ENCODE measurements around the gene BCDIN3D. TPM values are rescaled to one million over a fixed set of nuclear protein-coding genes. Genes with fewer than 3 reads are reported as not detected.
A peak's percentile ranks its signal among the peaks of the same experiment; 100 is the strongest.

Gene BCDIN3D
- total RNA-seq, 2 donors from 2014 or later, result 1.8 to 2.0 TPM

DNA sequence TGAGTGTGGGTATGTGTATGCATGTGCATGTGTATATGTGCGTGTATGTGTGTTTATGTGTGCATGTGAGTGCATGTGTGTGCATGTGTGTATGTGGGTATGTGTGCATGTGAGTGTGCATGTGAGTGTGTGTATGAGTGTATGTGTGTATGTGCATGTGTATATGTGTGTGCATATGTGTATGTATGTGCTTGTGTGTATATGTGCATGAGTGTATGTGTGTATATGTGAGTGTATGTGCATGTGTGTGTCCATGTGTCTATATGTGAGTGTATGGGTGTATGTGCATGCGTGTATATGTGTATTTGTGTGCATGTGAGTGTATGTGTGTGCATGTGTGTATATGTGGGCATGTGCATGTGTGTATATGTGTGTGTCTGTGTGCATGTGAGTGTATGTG, 35.1 kb upstream of the BCDIN3D start:
- peaks cover 0 to 8% of the 10 kb centered on the region in 2 donors for H3K4me1 ChIP-seq
- no peaks in the 10 kb centered on the region for H3K9me3 ChIP-seq
- no peaks in the 10 kb centered on the region for H3K36me3 ChIP-seq
- TF ChIP-seq, protein P1, sequence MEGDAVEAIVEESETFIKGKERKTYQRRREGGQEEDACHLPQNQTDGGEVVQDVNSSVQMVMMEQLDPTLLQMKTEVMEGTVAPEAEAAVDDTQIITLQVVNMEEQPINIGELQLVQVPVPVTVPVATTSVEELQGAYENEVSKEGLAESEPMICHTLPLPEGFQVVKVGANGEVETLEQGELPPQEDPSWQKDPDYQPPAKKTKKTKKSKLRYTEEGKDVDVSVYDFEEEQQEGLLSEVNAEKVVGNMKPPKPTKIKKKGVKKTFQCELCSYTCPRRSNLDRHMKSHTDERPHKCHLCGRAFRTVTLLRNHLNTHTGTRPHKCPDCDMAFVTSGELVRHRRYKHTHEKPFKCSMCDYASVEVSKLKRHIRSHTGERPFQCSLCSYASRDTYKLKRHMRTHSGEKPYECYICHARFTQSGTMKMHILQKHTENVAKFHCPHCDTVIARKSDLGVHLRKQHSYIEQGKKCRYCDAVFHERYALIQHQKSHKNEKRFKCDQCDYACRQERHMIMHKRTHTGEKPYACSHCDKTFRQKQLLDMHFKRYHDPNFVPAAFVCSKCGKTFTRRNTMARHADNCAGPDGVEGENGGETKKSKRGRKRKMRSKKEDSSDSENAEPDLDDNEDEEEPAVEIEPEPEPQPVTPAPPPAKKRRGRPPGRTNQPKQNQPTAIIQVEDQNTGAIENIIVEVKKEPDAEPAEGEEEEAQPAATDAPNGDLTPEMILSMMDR (IDR thresholded peaks at IDR 0.05), result no peak
- no peak for DNase-seq (ENCODE audit: low spot score)
- H3K27ac ChIP-seq, result no peak overlapping the region
- H3K4me3 ChIP-seq, result no peak overlapping the region
- no peaks in the 10 kb centered on the region for H3K27me3 ChIP-seq

GRCh38 chr12:49877066-49877465, 34.2 kb upstream of the BCDIN3D start:
- no peak for DNase-seq (ENCODE audit: low spot score)
- Histone ChIP-seq H3K4me3 (no peak overlapping the region), H3K27ac (no peak overlapping the region), H3K36me3 (no peaks in the 10 kb centered on the region), H3K9me3 (no peaks in the 10 kb centered on the region), H3K27me3 (no peaks in the 10 kb centered on the region), H3K4me1 (peaks cover 0 to 18% of the 10 kb centered on the region in 2 donors)
- TF ChIP-seq, protein P1 (IDR thresholded peaks at IDR 0.05), result no peak

GRCh38 chr12:49876070-49876469, 33.2 kb upstream of the BCDIN3D start:
- TF ChIP-seq, protein P1 (IDR thresholded peaks at IDR 0.05), result no peak
- no peaks in the 10 kb centered on the region for H3K27me3 ChIP-seq

GRCh38 chr12:49875115-49875720, 32.3 kb upstream of the BCDIN3D start:
- no peaks in the 10 kb centered on the region for H3K27me3 ChIP-seq
- H3K9me3 ChIP-seq, result no peaks in the 10 kb centered on the region
- no peak overlapping the region for H3K4me3 ChIP-seq
- no peak overlapping the region for H3K27ac ChIP-seq
- TF ChIP-seq, protein P1 (IDR thresholded peaks at IDR 0.05), result no peak
- H3K4me1 ChIP-seq, result peaks cover 0 to 22% of the 10 kb centered on the region in 2 donors
- no peak for DNase-seq (ENCODE audit: low spot score)
- H3K36me3 ChIP-seq, result no peaks in the 10 kb centered on the region

More at GRCh38 chr12:49876070-49876469, 33.2 kb upstream of the BCDIN3D start:
- H3K4me1 ChIP-seq, result peaks cover 0 to 18% of the 10 kb centered on the region in 2 donors
- no peak for DNase-seq (ENCODE audit: low spot score)
- H3K9me3 ChIP-seq, result no peaks in the 10 kb centered on the region
- H3K4me3 ChIP-seq, result no peak overlapping the region
- no peak overlapping the region for H3K27ac ChIP-seq
- H3K36me3 ChIP-seq, result no peaks in the 10 kb centered on the region

- TF ChIP-seq, protein P1 (IDR thresholded peaks at IDR 0.05), result no peak
- no peaks in the 10 kb centered on the region for H3K9me3 ChIP-seq
- peak; percentile 38 for DNase-seq (ENCODE audit: low spot score)
- no peak overlapping the region for H3K4me3 ChIP-seq
- no peaks in the 10 kb centered on the region for H3K36me3 ChIP-seq
- no peaks in the 10 kb centered on the region for H3K27me3 ChIP-seq
- no peak overlapping the region for H3K27ac ChIP-seq
- peaks cover 7 to 31% of the 10 kb centered on the region in 2 donors for H3K4me1 ChIP-seq
Measured at GRCh38 chr12:49874142-49874897, 31.4 kb upstream of the BCDIN3D start.

Measured in right atrium auricular region (tissue), 2 donors.